Testis (tissue), 3 donors: ENCODE results near the gene ALOXE3. TPM values are rescaled to one million over a fixed set of nuclear protein-coding genes. Genes with fewer than 3 reads are reported as not detected.

Experiments
- DNase-seq: peaks from one replicate; pipeline ENCODE4 v3.0.0-alpha.2; 2019
- H3K27ac ChIP-seq, 2 donors: fragments of 200-600 bp; sonication (generic); one replicate each; pipeline ENCODE4 v1.5.1; 2019
- H3K27me3 ChIP-seq: fragments of 200-600 bp; sonication (generic); one replicate; pipeline ENCODE4 v1.5.1; 2019
- H3K36me3 ChIP-seq: fragments of 200-600 bp; sonication (generic); one replicate; pipeline ENCODE4 v1.5.1; 2017; ENCODE audit warnings: low read depth; ENCODE audit errors: missing control alignments
- H3K4me1 ChIP-seq: fragments of 200-600 bp; sonication (generic); one replicate; pipeline ENCODE4 v1.5.1; 2019
- H3K4me3 ChIP-seq, 2 donors: fragments of 200-600 bp; sonication (generic); one replicate each; pipeline ENCODE4 v1.5.1; 2017 to 2019
- H3K9me3 ChIP-seq: fragments of 200-600 bp; sonication (generic); one replicate; pipeline ENCODE4 v1.5.1; 2017
- CTCF ChIP-seq, 3 experiments: fragments of 450-650 bp in 2 of 3; fragments of 200-600 bp in 1 of 3; sonication (generic) in 1 of 3; IDR thresholded peaks; one replicate each; pipeline ENCODE4 v1.5.1; 2016 to 2019; ENCODE audit warnings: antibody characterized with exemption in 3 of 3, mild to moderate bottlenecking in 2 of 3, moderate library complexity in 1 of 3
- POLR2A ChIP-seq: fragments of 450-650 bp; IDR thresholded peaks from one replicate; pipeline ENCODE4 v1.6.1; 2017; ENCODE audit warnings: antibody characterized with exemption, mild to moderate bottlenecking, moderate library complexity
- WGBS, 2 donors: methylation state at CpG; one replicate each; pipeline ENCODE4 v1.1.5; 2018; 5-methylcytosine and 5-hydroxymethylcytosine counted together
- intact Hi-C: fragments of 100-400 bp; cut with DNase I; formaldehyde crosslinking; loops from one replicate; pipeline ENCODE4 v1.15.1; 2023; ENCODE audit warnings: low total_unique reads
- polyA plus RNA-seq: library from polyadenylated mRNA; stranded (reverse); fragments of 350-450 nt; fragmentation: Illumina TruSeq; extraction: RNeasy Lipid Tissue Mini Kit (QIAGEN cat#74804); gene quantifications from one replicate; pipeline ENCODE4 v1.2.3, GENCODE V29; 2014; ENCODE audit warnings: low read depth, low replicate concordance; ENCODE audit not compliant: insufficient read depth
- total RNA-seq, 2 donors: library from RNA; depleted of rRNA; stranded (reverse); fragments of >200 nt; gene quantifications; one replicate each; pipeline ENCODE4 v1.2.3, GENCODE V29; 2016

The ALOXE3 gene
- total and polyA plus RNA-seq, 3 donors from 2014 or later: 2.2 to 4.3 (median 2.7) TPM

- no peaks in the 10 kb centered on the region for H3K4me1 ChIP-seq
- TF ChIP-seq CTCF (IDR thresholded peaks at IDR 0.05): no peak
- TF ChIP-seq POLR2A: no peak
- intact Hi-C loops: no loop called here
- H3K27ac ChIP-seq: peak overlapping the region in 1 of 2 donors; percentile 96
- WGBS, 2 donors: 92 to 95% methylated on average over 7 of the region's 7 CpGs
- DNase-seq: no peak
- H3K4me3 ChIP-seq: no peak overlapping the region
- no peaks in the 10 kb centered on the region for H3K27me3 ChIP-seq
- H3K36me3 ChIP-seq: no peaks in the 10 kb centered on the region
- no peaks in the 10 kb centered on the region for H3K9me3 ChIP-seq
Observed at GRCh38 chr17:8141045-8141444, 22.7 kb upstream of the ALOXE3 start.

GRCh38 chr17:8140065-8141029 lies 22.0 kb upstream of the ALOXE3 start:
- intact Hi-C loops: no loop called here
- no peaks in the 10 kb centered on the region for H3K36me3 ChIP-seq
- DNase-seq: peak; percentile 18

GRCh38 chr17:8138672-8139371 lies 20.5 kb upstream of the ALOXE3 start:
- H3K4me3 ChIP-seq: peak overlapping the region; percentile 13 to 51
- H3K27ac ChIP-seq: peak overlapping the region; percentile 95 to 96
- intact Hi-C loops: no loop called here
- H3K4me1 ChIP-seq: no peaks in the 10 kb centered on the region
- no peaks in the 10 kb centered on the region for H3K9me3 ChIP-seq
- no peaks in the 10 kb centered on the region for H3K36me3 ChIP-seq
- 1 to 2% methylated on average over 17 to 45 of the region's 46 CpGs for WGBS, 2 donors
- TF ChIP-seq POLR2A: peak; percentile 47
- TF ChIP-seq CTCF (IDR thresholded peaks at IDR 0.05): peak; percentile 86 to 96 (median 95)
- DNase-seq: peak; percentile 95
- no peaks in the 10 kb centered on the region for H3K27me3 ChIP-seq

More at GRCh38 chr17:8140065-8141029, 22.0 kb upstream of the ALOXE3 start:
- peak overlapping the region in 1 of 2 donors; percentile 51 for H3K4me3 ChIP-seq
- H3K27ac ChIP-seq: peak overlapping the region; percentile 95 to 96
- H3K4me1 ChIP-seq: no peaks in the 10 kb centered on the region
- no peak for TF ChIP-seq CTCF (IDR thresholded peaks at IDR 0.05)
- no peak for TF ChIP-seq POLR2A
- 66 to 68% methylated on average over 17 to 18 of the region's 18 CpGs for WGBS, 2 donors
- H3K27me3 ChIP-seq: no peaks in the 10 kb centered on the region
- no peaks in the 10 kb centered on the region for H3K9me3 ChIP-seq

GRCh38 chr17:8138374-8138671 lies 20.0 kb upstream of the ALOXE3 start:
- Histone ChIP-seq H3K4me1 (no peaks in the 10 kb centered on the region), H3K4me3 (peak overlapping the region; percentile 13 to 51), H3K9me3 (no peaks in the 10 kb centered on the region), H3K27me3 (no peaks in the 10 kb centered on the region), H3K27ac (peak overlapping the region; percentile 95 to 96), H3K36me3 (no peaks in the 10 kb centered on the region)
- DNase-seq: no peak
- intact Hi-C loops: no loop called here
- 1 to 2% methylated on average over 7 of the region's 7 CpGs for WGBS, 2 donors
- TF ChIP-seq POLR2A (no peak), CTCF (IDR thresholded peaks at IDR 0.05) (no peak)
